Measurements from ENCODE around the gene ZNF532.

ZNF532 gene

DNA sequence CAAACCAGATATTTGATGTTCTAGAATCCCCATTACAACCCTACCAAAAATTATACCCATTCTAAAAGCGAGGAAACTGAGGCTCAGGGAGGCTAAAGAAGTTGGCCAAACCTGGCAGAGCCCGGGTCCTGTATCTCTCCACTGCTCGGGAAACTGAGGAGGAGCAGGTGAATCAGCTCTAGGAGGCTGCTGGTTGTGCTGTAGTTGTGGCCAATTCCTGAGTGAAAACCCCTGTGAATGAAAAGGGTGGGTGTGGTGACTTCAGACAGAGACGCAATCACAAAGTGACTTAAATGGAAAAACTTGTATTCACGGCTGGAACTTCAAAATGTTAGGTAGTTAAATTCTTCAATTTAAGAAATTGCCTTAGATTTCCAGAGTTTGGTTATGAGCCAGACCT, 169.3 kb downstream of the ZNF532 start:
- H3K4me3 ChIP-seq (ENCODE audit: low read length): no peak overlapping the region
- no peak for DNase-seq (ENCODE audit: low read depth)
- TF ChIP-seq, protein P1, sequence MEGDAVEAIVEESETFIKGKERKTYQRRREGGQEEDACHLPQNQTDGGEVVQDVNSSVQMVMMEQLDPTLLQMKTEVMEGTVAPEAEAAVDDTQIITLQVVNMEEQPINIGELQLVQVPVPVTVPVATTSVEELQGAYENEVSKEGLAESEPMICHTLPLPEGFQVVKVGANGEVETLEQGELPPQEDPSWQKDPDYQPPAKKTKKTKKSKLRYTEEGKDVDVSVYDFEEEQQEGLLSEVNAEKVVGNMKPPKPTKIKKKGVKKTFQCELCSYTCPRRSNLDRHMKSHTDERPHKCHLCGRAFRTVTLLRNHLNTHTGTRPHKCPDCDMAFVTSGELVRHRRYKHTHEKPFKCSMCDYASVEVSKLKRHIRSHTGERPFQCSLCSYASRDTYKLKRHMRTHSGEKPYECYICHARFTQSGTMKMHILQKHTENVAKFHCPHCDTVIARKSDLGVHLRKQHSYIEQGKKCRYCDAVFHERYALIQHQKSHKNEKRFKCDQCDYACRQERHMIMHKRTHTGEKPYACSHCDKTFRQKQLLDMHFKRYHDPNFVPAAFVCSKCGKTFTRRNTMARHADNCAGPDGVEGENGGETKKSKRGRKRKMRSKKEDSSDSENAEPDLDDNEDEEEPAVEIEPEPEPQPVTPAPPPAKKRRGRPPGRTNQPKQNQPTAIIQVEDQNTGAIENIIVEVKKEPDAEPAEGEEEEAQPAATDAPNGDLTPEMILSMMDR (conservative IDR thresholded peaks at IDR 0.05; ENCODE audit: low read depth, low read length): no peak

- H3K4me3 ChIP-seq (ENCODE audit: low read length): no peak overlapping the region
- TF ChIP-seq, protein P1 (conservative IDR thresholded peaks at IDR 0.05; ENCODE audit: low read depth, low read length): no peak
- DNase-seq (ENCODE audit: low read depth): no peak
These were observed 170.9 kb downstream of the ZNF532 start for GRCh38 chr18:59035591-59035990.
